HCT116 (cell line): ENCODE data around the gene CALR3. TPM values are rescaled to one million over a fixed set of nuclear protein-coding genes. Genes with fewer than 3 reads are reported as not detected.

Experiments used
- ATAC-seq: fragments of 200-7000 bp; cut with Tn5 transposase; 2 replicates; pipeline ENCODE4 v1.9.1; 2020; ENCODE audit warnings: mild to moderate bottlenecking, moderate library complexity
- BruUV-seq: library from RNA; stranded (reverse); fragments of 400-500 nt; replicated peaks from 2 replicates; lab custom pipeline; 2021; lab: Mats Ljungman, UMichigan
- CTCF ChIA-PET: fragments of 300-600 bp; sonication (Branson Sonifier 250); formaldehyde crosslinking; loops from one replicate; lab custom pipeline; 2021; ENCODE audit warnings: antibody characterized with exemption; lab: Charles Lee
- POLR2A ChIA-PET: fragments of 300-600, 350-600 bp; sonication (Branson Sonifier 250); formaldehyde crosslinking; loops from one replicate; lab custom pipeline; 2021; ENCODE audit warnings: antibody characterized with exemption; lab: Charles Lee
- RAD21 ChIA-PET, 2 experiments: fragments of 300-600 bp; sonication (Branson Sonifier 250); formaldehyde crosslinking; loops; one replicate each; lab custom pipeline; 2023; ENCODE audit warnings: low total read pairs in 2 of 2; ENCODE audit not compliant: uncharacterized antibody in 2 of 2, unreplicated experiment in 2 of 2, low non-redundant PET in 1 of 2; lab: Charles Lee
- DNase-seq: peaks from one replicate; pipeline ENCODE4 v3.0.0-alpha.2; 2010; ENCODE audit warnings: low read depth, low spot score
- H2AFZ ChIP-seq: fragments of 200-600 bp; shearing (Covaris generic), sonication (generic); 2 replicates; pipeline ENCODE4 v1.6.1; 2017; ENCODE audit warnings: low read depth, mixed run types, mixed read lengths, antibody characterized with exemption, low read length; ENCODE audit not compliant: poor library complexity, severe bottlenecking
- H3K27ac ChIP-seq: 2 replicates; pipeline ENCODE4 v1.5.1; 2012; ENCODE audit warnings: low read depth, low read length
- H3K27me3 ChIP-seq: fragments of 200-600 bp; sonication (generic); 2 replicates; pipeline ENCODE4 v1.6.1; 2016; ENCODE audit warnings: mixed run types, low read length, mixed read lengths; ENCODE audit not compliant: insufficient read depth
- H3K36me3 ChIP-seq, 2 experiments: fragments of 200-500 bp in 1 of 2; fragments of 200-600 bp in 1 of 2; sonication (Bioruptor generic) in 1 of 2; sonication (generic) in 1 of 2; 2 replicates each; pipeline versions ENCODE4 v1.5.1 to v1.6.1; 2014 to 2016; ENCODE audit warnings: low read length in 2 of 2, inconsistent platforms in 1 of 2, mixed read lengths in 1 of 2, mixed run types in 1 of 2; ENCODE audit not compliant: insufficient read depth in 2 of 2, control insufficient read depth in 1 of 2
- H3K4me1 ChIP-seq, 2 experiments: fragments of 200-600 bp in 1 of 2; sonication (generic) in 1 of 2; 2 replicates each; pipeline versions ENCODE4 v1.5.1 to v1.6.1; 2012 to 2017; ENCODE audit warnings: low read length in 2 of 2, inconsistent platforms in 1 of 2, mild to moderate bottlenecking in 1 of 2, mixed read lengths in 1 of 2, mixed run types in 1 of 2, moderate library complexity in 1 of 2; ENCODE audit not compliant: insufficient read depth in 2 of 2, control insufficient read depth in 1 of 2
- H3K4me2 ChIP-seq: fragments of 200-600 bp; sonication (generic); 2 replicates; pipeline ENCODE4 v1.6.1; 2017; ENCODE audit warnings: mixed run types, low read length, mixed read lengths
- H3K4me3 ChIP-seq, 2 experiments: fragments of 200-600 bp in 1 of 2; sonication (generic) in 1 of 2; replicated peaks in 1 of 2; 2 replicates each; pipeline ENCODE4 v1.5.1; 2011 to 2016; ENCODE audit warnings: low read length in 2 of 2, control low read depth in 1 of 2, low read depth in 1 of 2, mild to moderate bottlenecking in 1 of 2, mixed read lengths in 1 of 2, mixed run types in 1 of 2
- H3K79me2 ChIP-seq: fragments of 200-600 bp; sonication (generic); 2 replicates; pipeline ENCODE4 v1.6.1; 2017; ENCODE audit warnings: mild to moderate bottlenecking, mixed run types, low read length, moderate library complexity, mixed read lengths; ENCODE audit not compliant: insufficient read depth
- H3K9ac ChIP-seq: fragments of 200-600 bp; sonication (generic); 2 replicates; pipeline ENCODE4 v1.6.1; 2016; ENCODE audit warnings: low read length, mixed read lengths
- H3K9me2 ChIP-seq: fragments of 200-600 bp; sonication (generic), shearing (Covaris generic); 2 replicates; pipeline ENCODE4 v1.6.1; 2017; ENCODE audit warnings: mixed run types, mild to moderate bottlenecking, moderate library complexity; ENCODE audit not compliant: insufficient read depth
- H3K9me3 ChIP-seq, 2 experiments: fragments of 200-500 bp in 1 of 2; fragments of 200-600 bp in 1 of 2; sonication (Bioruptor generic) in 1 of 2; sonication (generic) in 1 of 2; 2 replicates each; pipeline ENCODE4 v1.6.1; 2014 to 2017; ENCODE audit warnings: low read length in 2 of 2, mixed read lengths in 2 of 2, inconsistent platforms in 1 of 2, low read depth in 1 of 2, mild to moderate bottlenecking in 1 of 2, mixed run types in 1 of 2, moderate library complexity in 1 of 2; ENCODE audit not compliant: control insufficient read depth in 1 of 2, insufficient read depth in 1 of 2
- H4K20me1 ChIP-seq: fragments of 200-600 bp; sonication (generic), shearing (Covaris generic); 2 replicates; pipeline ENCODE4 v1.6.1; 2017; ENCODE audit warnings: mixed run types, mild to moderate bottlenecking, moderate library complexity; ENCODE audit not compliant: insufficient read depth
- CEBPB ChIP-seq: IDR thresholded peaks from 2 replicates; pipeline ENCODE4 v1.6.1; 2012; ENCODE audit warnings: low read depth
- ELF1 ChIP-seq: IDR thresholded peaks from 2 replicates; pipeline ENCODE4 v1.6.1; 2012; ENCODE audit warnings: low read depth, borderline replicate concordance
- EZH2 ChIP-seq: fragments of 200-600 bp; sonication (generic); IDR thresholded peaks from 2 replicates; pipeline ENCODE4 v1.6.1; 2017; ENCODE audit warnings: antibody characterized with exemption, mixed run types
- JUND ChIP-seq: IDR thresholded peaks from 2 replicates; pipeline ENCODE4 v1.6.1; 2012
- POLR2A ChIP-seq: IDR thresholded peaks from 2 replicates; pipeline ENCODE4 v1.7.0; 2011; ENCODE audit warnings: borderline replicate concordance; ENCODE audit not compliant: insufficient read depth, insufficient read length; ENCODE audit errors: extremely low read depth
- RAD21 ChIP-seq: IDR thresholded peaks from 2 replicates; pipeline ENCODE4 v1.6.1; 2012; ENCODE audit warnings: low read depth, mild to moderate bottlenecking
- REST ChIP-seq: IDR thresholded peaks from 2 replicates; pipeline ENCODE4 v1.6.1; 2012; ENCODE audit warnings: low read depth
- SIN3A ChIP-seq: IDR thresholded peaks from 2 replicates; pipeline ENCODE4 v1.6.1; 2012; ENCODE audit warnings: low read depth
- SP1 ChIP-seq: IDR thresholded peaks from 2 replicates; pipeline ENCODE4 v1.6.1; 2012; ENCODE audit warnings: low read depth
- SRF ChIP-seq: IDR thresholded peaks from 2 replicates; pipeline ENCODE4 v1.6.1; 2012; ENCODE audit warnings: low read depth
- TCF7L2 ChIP-seq: IDR thresholded peaks from 2 replicates; pipeline ENCODE4 v1.7.0; 2011; ENCODE audit warnings: borderline replicate concordance, inconsistent platforms; ENCODE audit not compliant: insufficient read depth, insufficient read length; ENCODE audit errors: extremely low read depth
- ZNF274 ChIP-seq: fragments of 200-500 bp; sonication (Bioruptor generic); IDR thresholded peaks from 2 replicates; pipeline ENCODE4 v1.6.1; 2014; ENCODE audit warnings: mild to moderate bottlenecking, low read depth, low read length, inconsistent platforms
- intact Hi-C: fragments of 100-400 bp; cut with micrococcal nuclease; formaldehyde crosslinking; loops from 2 replicates; pipeline ENCODE4 v1.10.0; 2022
- total RNA-seq: library from RNA; stranded (reverse); gene quantifications from one replicate; pipeline ENCODE4 v1.2.1, GENCODE V29; 2021; ENCODE audit not compliant: unreplicated experiment
- TF ChIP-seq, protein P1 (sequence below), 3 experiments: fragments of 200-600 bp in 1 of 3; sonication (generic) in 1 of 3; IDR thresholded peaks in 2 of 3; conservative IDR thresholded peaks in 1 of 3; 2 replicates each; pipeline ENCODE4 v1.5.1; 2012 to 2017; ENCODE audit warnings: low read depth in 2 of 3, low read length in 2 of 3, antibody characterized with exemption in 1 of 3, borderline replicate concordance in 1 of 3, control low read depth in 1 of 3, mild to moderate bottlenecking in 1 of 3, mixed read lengths in 1 of 3, mixed run types in 1 of 3, moderate library complexity in 1 of 3; ENCODE audit not compliant: insufficient read depth in 1 of 3
- TF ChIP-seq, protein P2 (sequence below): IDR thresholded peaks from 2 replicates; pipeline ENCODE4 v1.6.1; 2011; ENCODE audit warnings: mild to moderate bottlenecking, low read length, moderate library complexity; ENCODE audit not compliant: insufficient replicate concordance; ENCODE audit errors: extremely low read depth

CALR3 gene
- total RNA-seq, 1 experiment from 2014 or later: not detected

DNA sequence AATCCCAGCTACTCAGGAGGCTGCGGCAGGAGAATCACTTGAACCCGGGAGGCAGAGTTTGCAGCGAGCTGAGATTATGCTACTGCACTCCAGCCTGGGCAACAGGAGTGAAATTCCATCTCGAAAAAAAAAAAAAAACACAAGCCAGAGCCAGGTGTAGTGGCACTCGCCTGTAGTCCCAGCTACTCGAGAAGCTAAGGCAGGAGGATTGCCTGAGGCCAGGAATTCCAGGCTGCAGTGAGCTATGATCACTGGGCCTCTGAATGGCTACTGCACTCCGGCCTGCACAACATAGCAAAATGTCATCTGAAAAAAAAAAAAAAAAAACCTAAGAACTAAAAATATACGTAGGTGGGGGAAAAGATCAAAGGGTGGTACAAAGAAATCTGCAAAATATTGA lies 43.6 kb downstream of the CALR3 start:
- RAD21 ChIA-PET: no interaction called here
- Histone ChIP-seq H2AFZ (no peak overlapping the region), H3K79me2 (peaks cover 77% of the 10 kb centered on the region), H3K27me3 (no peaks in the 10 kb centered on the region), H3K4me2 (no peak overlapping the region), H3K4me3 (no peak overlapping the region), H3K9me3 (no peaks in the 10 kb centered on the region), H3K36me3 (no peaks in the 10 kb centered on the region), H3K4me1 (peaks cover 9 to 22% of the 10 kb centered on the region in 2 experiments; a peak in 3 of 4 replicates), H3K27ac (no peak overlapping the region), H4K20me1 (no peaks in the 10 kb centered on the region), H3K9me2 (no peaks in the 10 kb centered on the region), H3K9ac (no peak overlapping the region)
- DNase-seq (no peak), ATAC-seq (no peak)
- BruUV-seq: no TSS peak
- POLR2A ChIA-PET: no interaction called here
- TF ChIP-seq, protein P1, sequence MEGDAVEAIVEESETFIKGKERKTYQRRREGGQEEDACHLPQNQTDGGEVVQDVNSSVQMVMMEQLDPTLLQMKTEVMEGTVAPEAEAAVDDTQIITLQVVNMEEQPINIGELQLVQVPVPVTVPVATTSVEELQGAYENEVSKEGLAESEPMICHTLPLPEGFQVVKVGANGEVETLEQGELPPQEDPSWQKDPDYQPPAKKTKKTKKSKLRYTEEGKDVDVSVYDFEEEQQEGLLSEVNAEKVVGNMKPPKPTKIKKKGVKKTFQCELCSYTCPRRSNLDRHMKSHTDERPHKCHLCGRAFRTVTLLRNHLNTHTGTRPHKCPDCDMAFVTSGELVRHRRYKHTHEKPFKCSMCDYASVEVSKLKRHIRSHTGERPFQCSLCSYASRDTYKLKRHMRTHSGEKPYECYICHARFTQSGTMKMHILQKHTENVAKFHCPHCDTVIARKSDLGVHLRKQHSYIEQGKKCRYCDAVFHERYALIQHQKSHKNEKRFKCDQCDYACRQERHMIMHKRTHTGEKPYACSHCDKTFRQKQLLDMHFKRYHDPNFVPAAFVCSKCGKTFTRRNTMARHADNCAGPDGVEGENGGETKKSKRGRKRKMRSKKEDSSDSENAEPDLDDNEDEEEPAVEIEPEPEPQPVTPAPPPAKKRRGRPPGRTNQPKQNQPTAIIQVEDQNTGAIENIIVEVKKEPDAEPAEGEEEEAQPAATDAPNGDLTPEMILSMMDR (IDR thresholded peaks at IDR 0.05 in 2 of 3, conservative IDR thresholded peaks at IDR 0.05 in 1 of 3; ENCODE audit: borderline replicate concordance in 1 of 3, insufficient read depth in 1 of 3, low read depth in 2 of 3, low read length in 2 of 3): no peak
- TF ChIP-seq TCF7L2 (no peak), SIN3A (no peak), EZH2 (no peak), CEBPB (no peak), SRF (no peak), SP1 (no peak), POLR2A (no peak), ZNF274 (no peak), ELF1 (no peak), RAD21 (no peak), JUND (no peak), REST (no peak)
- TF ChIP-seq, protein P2, sequence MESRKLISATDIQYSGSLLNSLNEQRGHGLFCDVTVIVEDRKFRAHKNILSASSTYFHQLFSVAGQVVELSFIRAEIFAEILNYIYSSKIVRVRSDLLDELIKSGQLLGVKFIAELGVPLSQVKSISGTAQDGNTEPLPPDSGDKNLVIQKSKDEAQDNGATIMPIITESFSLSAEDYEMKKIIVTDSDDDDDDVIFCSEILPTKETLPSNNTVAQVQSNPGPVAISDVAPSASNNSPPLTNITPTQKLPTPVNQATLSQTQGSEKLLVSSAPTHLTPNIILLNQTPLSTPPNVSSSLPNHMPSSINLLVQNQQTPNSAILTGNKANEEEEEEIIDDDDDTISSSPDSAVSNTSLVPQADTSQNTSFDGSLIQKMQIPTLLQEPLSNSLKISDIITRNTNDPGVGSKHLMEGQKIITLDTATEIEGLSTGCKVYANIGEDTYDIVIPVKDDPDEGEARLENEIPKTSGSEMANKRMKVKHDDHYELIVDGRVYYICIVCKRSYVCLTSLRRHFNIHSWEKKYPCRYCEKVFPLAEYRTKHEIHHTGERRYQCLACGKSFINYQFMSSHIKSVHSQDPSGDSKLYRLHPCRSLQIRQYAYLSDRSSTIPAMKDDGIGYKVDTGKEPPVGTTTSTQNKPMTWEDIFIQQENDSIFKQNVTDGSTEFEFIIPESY: no peak
- intact Hi-C loops: no loop called here
- CTCF ChIA-PET: interaction anchor here (1.0 kb wide), 1 partner anchor 10 kb away, joined by 9 read pairs; no protein-coding TSS in a partner anchor
